HAP-1 (cell line): ENCODE measurements around the gene ITSN2.

Source experiments
- DNase-seq, 2 experiments: peaks; one replicate each; pipeline ENCODE4 v3.0.0-alpha.2; 2016 to 2020; ENCODE audit warnings: low spot score in 2 of 2
- H3K27me3 ChIP-seq: fragments of 250-450 bp; sonication (Bioruptor Pico); 2 replicates; pipeline ENCODE4 v1.5.1; 2020; ENCODE audit warnings: low read depth, mild to moderate bottlenecking, moderate library complexity
- H3K36me3 ChIP-seq: fragments of 250-450 bp; sonication (Bioruptor Pico); replicated peaks from 2 replicates; pipeline ENCODE4 v1.5.1; 2020; ENCODE audit warnings: mild to moderate bottlenecking
- H3K4me1 ChIP-seq: fragments of 250-450 bp; sonication (Bioruptor Pico); 2 replicates; pipeline ENCODE4 v1.5.1; 2020; ENCODE audit warnings: mild to moderate bottlenecking
- H3K4me3 ChIP-seq: fragments of 250-450 bp; sonication (Bioruptor Pico); 2 replicates; pipeline ENCODE4 v1.5.1; 2020; ENCODE audit warnings: mild to moderate bottlenecking, moderate library complexity
- H3K9me3 ChIP-seq: fragments of 250-450 bp; sonication (Bioruptor Pico); 2 replicates; pipeline ENCODE4 v1.5.1; 2020; ENCODE audit warnings: mild to moderate bottlenecking, moderate library complexity
- in situ Hi-C: fragments of 300-500 bp; cut with MboI; formaldehyde crosslinking; loops from 3 replicates; pipeline ENCODE4 v1.14.3; 2020; ENCODE audit warnings: low sequenced_read_pairs, inconsistent platforms, mixed read lengths

ITSN2 gene

GRCh38 chr2:24259316-24259715 lies 101.0 kb downstream of the ITSN2 start:
- no peaks in the 10 kb centered on the region for H3K27me3 ChIP-seq
- no peak for DNase-seq
- H3K4me3 ChIP-seq, result no peak overlapping the region
- H3K9me3 ChIP-seq, result no peaks in the 10 kb centered on the region
- in situ Hi-C loops, result no loop called here
- peaks cover 31% of the 10 kb centered on the region for H3K4me1 ChIP-seq
- H3K36me3 ChIP-seq, result 0 out of 2 replicates have a peak, but pooled peaks cover 5% of the 10 kb centered on the region

GRCh38 chr2:24258718-24259117 lies 101.6 kb downstream of the ITSN2 start:
- in situ Hi-C loops, result no loop called here
- Histone ChIP-seq H3K4me3 (no peak overlapping the region), H3K4me1 (peaks cover 25% of the 10 kb centered on the region), H3K36me3 (peaks cover 8% of the 10 kb centered on the region; the same call in 1 of the 2 replicates), H3K27me3 (no peaks in the 10 kb centered on the region), H3K9me3 (no peaks in the 10 kb centered on the region)
- DNase-seq, result no peak

- H3K27me3 ChIP-seq, result no peaks in the 10 kb centered on the region
- in situ Hi-C loops, result no loop called here
- H3K36me3 ChIP-seq, result peaks cover 16% of the 10 kb centered on the region; the same call in 1 of the 2 replicates
- no peaks in the 10 kb centered on the region for H3K4me1 ChIP-seq
- DNase-seq, result no peak
- H3K4me3 ChIP-seq, result no peak overlapping the region
- no peaks in the 10 kb centered on the region for H3K9me3 ChIP-seq
Observed at GRCh38 chr2:24253303-24253919, 106.9 kb downstream of the ITSN2 start.

GRCh38 chr2:24247592-24247991 lies 112.7 kb downstream of the ITSN2 start:
- H3K9me3 ChIP-seq, result no peaks in the 10 kb centered on the region
- H3K4me1 ChIP-seq, result no peaks in the 10 kb centered on the region; the same call in 1 of the 2 replicates
- peaks cover 6% of the 10 kb centered on the region; the same call in 1 of the 2 replicates for H3K36me3 ChIP-seq
- no peak overlapping the region for H3K4me3 ChIP-seq
- DNase-seq, result no peak
- H3K27me3 ChIP-seq, result no peaks in the 10 kb centered on the region
- in situ Hi-C loops, result no loop called here

GRCh38 chr2:24247164-24247563 lies 113.2 kb downstream of the ITSN2 start:
- peaks cover 5% of the 10 kb centered on the region; the same call in 1 of the 2 replicates for H3K36me3 ChIP-seq
- H3K4me1 ChIP-seq, result peaks cover 2% of the 10 kb centered on the region
- H3K27me3 ChIP-seq, result no peaks in the 10 kb centered on the region
- no peak for DNase-seq
- in situ Hi-C loops, result no loop called here
- no peak overlapping the region for H3K4me3 ChIP-seq
- H3K9me3 ChIP-seq, result no peaks in the 10 kb centered on the region

- in situ Hi-C loops, result no loop called here
- H3K36me3 ChIP-seq, result no peaks in the 10 kb centered on the region
- no peak for DNase-seq
- peaks cover 11% of the 10 kb centered on the region for H3K4me1 ChIP-seq
- no peaks in the 10 kb centered on the region for H3K9me3 ChIP-seq
- H3K27me3 ChIP-seq, result no peaks in the 10 kb centered on the region
- no peak overlapping the region for H3K4me3 ChIP-seq
Observed at GRCh38 chr2:24245986-24246776, 114.2 kb downstream of the ITSN2 start.

GRCh38 chr2:24241528-24241927 lies 118.8 kb downstream of the ITSN2 start:
- Histone ChIP-seq H3K9me3 (no peaks in the 10 kb centered on the region), H3K36me3 (no peaks in the 10 kb centered on the region), H3K4me1 (peaks cover 17% of the 10 kb centered on the region), H3K4me3 (no peak overlapping the region), H3K27me3 (no peaks in the 10 kb centered on the region)
- in situ Hi-C loops, result no loop called here
- no peak for DNase-seq

- Histone ChIP-seq H3K27me3 (no peaks in the 10 kb centered on the region), H3K4me3 (no peak overlapping the region), H3K36me3 (no peaks in the 10 kb centered on the region), H3K9me3 (no peaks in the 10 kb centered on the region), H3K4me1 (peaks cover 17% of the 10 kb centered on the region)
- in situ Hi-C loops, result no loop called here
- no peak for DNase-seq
Observed at GRCh38 chr2:24239553-24239952, 120.8 kb downstream of the ITSN2 start.

- in situ Hi-C loops, result no loop called here
- peak; percentile 18 to 38 for DNase-seq
Observed at GRCh38 chr2:24238158-24238557, 122.2 kb downstream of the ITSN2 start.

GRCh38 chr2:24237313-24237712 lies 123.0 kb downstream of the ITSN2 start:
- no peaks in the 10 kb centered on the region for H3K36me3 ChIP-seq
- peaks cover 16% of the 10 kb centered on the region for H3K4me1 ChIP-seq
- H3K4me3 ChIP-seq, result no peak overlapping the region
- H3K9me3 ChIP-seq, result no peaks in the 10 kb centered on the region
- in situ Hi-C loops, result no loop called here
- H3K27me3 ChIP-seq, result no peaks in the 10 kb centered on the region
- no peak for DNase-seq

More at GRCh38 chr2:24238158-24238557, 122.2 kb downstream of the ITSN2 start:
- no peak overlapping the region for H3K4me3 ChIP-seq
- no peaks in the 10 kb centered on the region for H3K9me3 ChIP-seq
- no peaks in the 10 kb centered on the region for H3K27me3 ChIP-seq
- no peaks in the 10 kb centered on the region for H3K36me3 ChIP-seq
- peaks cover 17% of the 10 kb centered on the region for H3K4me1 ChIP-seq

GRCh38 chr2:24233321-24233720 lies 127.0 kb downstream of the ITSN2 start:
- no peak for DNase-seq
- H3K9me3 ChIP-seq, result no peaks in the 10 kb centered on the region

GRCh38 chr2:24231461-24231881 lies 128.9 kb downstream of the ITSN2 start:
- DNase-seq, result no peak
- H3K9me3 ChIP-seq, result no peaks in the 10 kb centered on the region
- no peaks in the 10 kb centered on the region for H3K36me3 ChIP-seq
- no peak overlapping the region for H3K4me3 ChIP-seq
- H3K4me1 ChIP-seq, result no peaks in the 10 kb centered on the region
- in situ Hi-C loops, result no loop called here
- H3K27me3 ChIP-seq, result no peaks in the 10 kb centered on the region

More at GRCh38 chr2:24233321-24233720, 127.0 kb downstream of the ITSN2 start:
- Histone ChIP-seq H3K4me1 (peaks cover 3% of the 10 kb centered on the region; the same call in 1 of the 2 replicates), H3K36me3 (no peaks in the 10 kb centered on the region), H3K27me3 (no peaks in the 10 kb centered on the region), H3K4me3 (no peak overlapping the region)
- in situ Hi-C loops, result no loop called here

- in situ Hi-C loops, result no loop called here
- no peaks in the 10 kb centered on the region for H3K36me3 ChIP-seq
- no peak for DNase-seq
- H3K4me1 ChIP-seq, result no peaks in the 10 kb centered on the region
- H3K9me3 ChIP-seq, result no peaks in the 10 kb centered on the region
- no peak overlapping the region for H3K4me3 ChIP-seq
- H3K27me3 ChIP-seq, result no peaks in the 10 kb centered on the region
Observed at GRCh38 chr2:24228470-24228869, 131.9 kb downstream of the ITSN2 start.

- Histone ChIP-seq H3K36me3 (no peaks in the 10 kb centered on the region), H3K4me1 (no peaks in the 10 kb centered on the region), H3K9me3 (no peaks in the 10 kb centered on the region), H3K27me3 (no peaks in the 10 kb centered on the region), H3K4me3 (no peak overlapping the region)
- DNase-seq, result no peak
- in situ Hi-C loops, result no loop called here
Observed at GRCh38 chr2:24225499-24226242, 134.7 kb downstream of the ITSN2 start.
